GM12892 (cell line): Measurements from ENCODE around the gene GNA14.

Experiments
- POLR2A ChIP-seq: IDR thresholded peaks from 2 replicates; pipeline ENCODE4 v1.6.1; 2011; ENCODE audit warnings: low read depth, low read length, control low read depth
- POLR2AphosphoS5 ChIP-seq: IDR thresholded peaks from 2 replicates; pipeline ENCODE4 v1.6.1; 2011; ENCODE audit warnings: low read depth, low read length, control low read depth

DNA sequence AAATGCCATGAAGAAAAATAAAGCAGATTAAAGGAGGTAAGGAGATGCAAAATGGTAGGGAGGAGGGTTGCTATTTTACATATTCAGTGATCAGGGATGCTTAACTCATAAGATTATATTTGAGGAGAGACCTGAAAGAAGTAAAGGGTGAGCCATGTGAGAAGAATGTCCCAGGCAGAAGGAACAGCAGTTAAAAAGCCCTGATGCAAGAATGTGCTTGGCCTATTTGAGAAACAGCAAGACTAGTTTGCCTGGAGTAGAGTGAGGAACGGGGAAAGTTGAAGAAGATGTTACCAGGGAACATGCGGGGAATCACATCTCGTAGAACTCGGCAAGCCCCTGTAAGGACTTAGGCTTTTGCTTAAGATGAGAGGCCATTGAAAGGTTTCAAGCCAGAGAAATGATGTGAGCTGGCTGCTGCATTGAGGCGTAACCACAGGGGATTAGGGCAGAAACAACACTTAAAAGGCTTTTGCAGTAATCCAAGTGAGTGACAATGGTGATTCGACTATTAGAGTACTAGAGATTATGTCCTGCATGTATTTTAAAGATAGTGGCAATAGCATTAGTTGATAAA, 272.1 kb downstream of the GNA14 start:
- TF ChIP-seq POLR2A (no peak), POLR2AphosphoS5 (no peak)
